Liver (tissue), 9 donors: Measurements from ENCODE around the gene ERBB4. TPM values are rescaled to one million over a fixed set of nuclear protein-coding genes. Genes with fewer than 3 reads are reported as not detected.

Source experiments
- DNase-seq: peaks from one replicate; pipeline ENCODE4 v3.0.0-alpha.2; 2017; ENCODE audit warnings: low spot score
- H3K27ac ChIP-seq, 2 donors: one replicate each; pipeline ENCODE4 v1.7.0; 2013; ENCODE audit warnings: inconsistent platforms in 2 of 2, low read length in 2 of 2, control low read depth in 1 of 2, low read depth in 1 of 2, mild to moderate bottlenecking in 1 of 2
- H3K27me3 ChIP-seq, 4 donors: one replicate each; pipeline versions ENCODE4 v1.6.1 to v1.7.0; 2013; ENCODE audit warnings: low read length in 3 of 4, inconsistent platforms in 1 of 4, mild to moderate bottlenecking in 1 of 4, moderate library complexity in 1 of 4; ENCODE audit not compliant: control insufficient read depth in 4 of 4, insufficient read depth in 4 of 4
- H3K36me3 ChIP-seq, 4 donors: one replicate each; pipeline versions ENCODE4 v1.6.1 to v1.7.0; 2013; ENCODE audit warnings: low read length in 3 of 4, mild to moderate bottlenecking in 3 of 4, low read depth in 1 of 4, moderate library complexity in 1 of 4; ENCODE audit not compliant: control insufficient read depth in 4 of 4, insufficient read depth in 3 of 4
- H3K4me1 ChIP-seq, 4 donors: one replicate each; pipeline versions ENCODE4 v1.6.1 to v1.7.0; 2013; ENCODE audit warnings: low read length in 3 of 4, mild to moderate bottlenecking in 3 of 4, moderate library complexity in 1 of 4; ENCODE audit not compliant: control insufficient read depth in 4 of 4, insufficient read depth in 4 of 4
- H3K4me3 ChIP-seq, 3 donors: one replicate each; pipeline versions ENCODE4 v1.6.1 to v1.7.0; 2013; ENCODE audit warnings: low read length in 3 of 3, control low read depth in 1 of 3, low read depth in 1 of 3, mild to moderate bottlenecking in 1 of 3
- H3K9ac ChIP-seq, 2 donors: one replicate each; pipeline ENCODE4 v1.7.0; 2013; ENCODE audit warnings: low read length in 2 of 2, mild to moderate bottlenecking in 2 of 2, moderate library complexity in 2 of 2, control low read depth in 1 of 2, low read depth in 1 of 2
- H3K9me3 ChIP-seq, 4 donors: one replicate each; pipeline versions ENCODE4 v1.6.1 to v1.7.0; 2013; ENCODE audit warnings: low read length in 3 of 4; ENCODE audit not compliant: control insufficient read depth in 4 of 4
- EGR1 ChIP-seq, 2 donors: IDR thresholded peaks; 2 replicates each; pipeline ENCODE4 v1.6.1; 2016 to 2018; ENCODE audit warnings: antibody characterized with exemption in 2 of 2, low read depth in 2 of 2
- FOXA1 ChIP-seq: IDR thresholded peaks from 2 replicates; pipeline ENCODE4 v1.6.1; 2016; ENCODE audit warnings: antibody characterized with exemption
- FOXA2 ChIP-seq: IDR thresholded peaks from 2 replicates; pipeline ENCODE4 v1.6.1; 2016; ENCODE audit warnings: antibody characterized with exemption
- GABPA ChIP-seq, 2 donors: IDR thresholded peaks in 1 of 2; conservative IDR thresholded peaks in 1 of 2; 2 replicates each; pipeline ENCODE4 v1.6.1; 2016; ENCODE audit warnings: antibody characterized with exemption in 2 of 2, mild to moderate bottlenecking in 1 of 2, moderate library complexity in 1 of 2
- HNF4A ChIP-seq, 2 donors: conservative IDR thresholded peaks; 2 replicates each; pipeline ENCODE4 v1.6.1; 2016; ENCODE audit warnings: antibody characterized with exemption in 2 of 2, mild to moderate bottlenecking in 2 of 2
- HNF4G ChIP-seq: IDR thresholded peaks from 2 replicates; pipeline ENCODE4 v1.6.1; 2016; ENCODE audit warnings: antibody characterized with exemption
- JUND ChIP-seq, 2 donors: IDR thresholded peaks; 2 replicates each; pipeline ENCODE4 v1.6.1; 2016; ENCODE audit warnings: antibody characterized with exemption in 2 of 2
- NR2F2 ChIP-seq: IDR thresholded peaks from 2 replicates; pipeline ENCODE4 v1.6.1; 2016; ENCODE audit warnings: antibody characterized with exemption
- RAD21 ChIP-seq, 2 donors: IDR thresholded peaks; 2 replicates each; pipeline ENCODE4 v1.6.1; 2016; ENCODE audit warnings: antibody characterized with exemption in 2 of 2, mild to moderate bottlenecking in 2 of 2
- RXRA ChIP-seq, 2 donors: IDR thresholded peaks; 2 replicates each; pipeline ENCODE4 v1.6.1; 2017 to 2018; ENCODE audit warnings: antibody characterized with exemption in 2 of 2, mild to moderate bottlenecking in 1 of 2
- SP1 ChIP-seq: IDR thresholded peaks from 2 replicates; pipeline ENCODE4 v1.6.1; 2018; ENCODE audit warnings: antibody characterized with exemption, mild to moderate bottlenecking
- TAF1 ChIP-seq: conservative IDR thresholded peaks from 2 replicates; pipeline ENCODE4 v1.6.1; 2016; ENCODE audit warnings: antibody characterized with exemption, mild to moderate bottlenecking
- YY1 ChIP-seq: IDR thresholded peaks from 2 replicates; pipeline ENCODE4 v1.6.1; 2016; ENCODE audit warnings: antibody characterized with exemption, mild to moderate bottlenecking
- WGBS: extraction: QIAGEN DNeasy Blood & Tissue Kit; methylation state at CpG from one replicate; pipeline ENCODE4 v1.1.7; 2013; 5-methylcytosine and 5-hydroxymethylcytosine counted together
- polyA plus RNA-seq, 2 donors: library from polyadenylated mRNA; stranded (reverse) in 1 of 2; unstranded in 1 of 2; fragments of 200-250 nt in 1 of 2; fragments of >200 nt in 1 of 2; fragmentation: Nextera tagmentation in 1 of 2; extraction: Ambion mirVana in 1 of 2; gene quantifications; one replicate each; pipeline versions ENCODE4 v1.2.1 to v1.2.3, GENCODE V29; 2013 to 2015
- total RNA-seq, 2 donors: library from RNA; depleted of rRNA; stranded (reverse); fragments of >200 nt; gene quantifications; one replicate each; pipeline ENCODE4 v1.2.3, GENCODE V29; 2014
- TF ChIP-seq, protein P1 (sequence below): fragments of 150-350 bp; IDR thresholded peaks from 2 replicates; pipeline ENCODE4 v1.5.1; 2017; ENCODE audit warnings: improper control_type of control experiment, low read depth, low read length; ENCODE audit not compliant: missing input control
- TF ChIP-seq, protein P2 (sequence below): IDR thresholded peaks from 2 replicates; pipeline ENCODE4 v1.6.1; 2016; ENCODE audit warnings: antibody characterized with exemption
- TF ChIP-seq, protein P3 (sequence below): IDR thresholded peaks from 2 replicates; pipeline ENCODE4 v1.6.1; 2016; ENCODE audit warnings: antibody characterized with exemption
- TF ChIP-seq, protein P4 (sequence below): IDR thresholded peaks from 2 replicates; pipeline ENCODE4 v1.6.1; 2016; ENCODE audit warnings: antibody characterized with exemption
- TF ChIP-seq, protein P5 (sequence below): IDR thresholded peaks from 2 replicates; pipeline ENCODE4 v1.6.1; 2016; ENCODE audit warnings: antibody characterized with exemption, mild to moderate bottlenecking
- donor health status: healthy.
- donor health status: healthy.
- donor health status: healthy.
- donor health status: healthy.
- donor health status: healthy.

ERBB4 gene
- total and polyA plus RNA-seq, 4 donors: 0.03 to 0.42 TPM; not detected in 2

DNA sequence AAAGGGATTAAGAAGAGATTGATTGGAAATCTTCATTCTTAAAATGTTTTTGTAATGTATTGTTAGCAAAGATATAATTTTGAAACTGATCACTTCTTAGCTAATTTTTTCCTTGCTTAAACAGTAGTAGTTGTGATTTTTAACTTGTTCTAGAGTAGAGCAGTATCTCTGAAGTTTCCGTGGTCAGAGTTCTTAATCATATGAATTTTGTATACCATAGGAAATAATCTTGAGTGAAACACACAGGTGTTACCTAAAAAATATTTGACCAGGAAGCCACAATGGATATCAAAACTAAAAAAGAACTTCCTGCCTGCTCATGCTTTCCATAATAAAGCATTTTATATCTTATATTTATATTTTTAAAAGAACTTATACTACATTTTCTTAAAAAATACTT, 907.1 kb downstream of the ERBB4 start:
- no peak overlapping the region for H3K4me3 ChIP-seq
- TF ChIP-seq JUND (IDR thresholded peaks at IDR 0.05) (no peak), EGR1 (IDR thresholded peaks at IDR 0.05; ENCODE audit: low read depth in 2 of 2) (no peak), NR2F2 (no peak), RXRA (IDR thresholded peaks at IDR 0.05) (no peak), GABPA (IDR thresholded peaks at IDR 0.05 in 1 of 2, conservative IDR thresholded peaks at IDR 0.05 in 1 of 2) (no peak), HNF4G (no peak), FOXA2 (no peak), RAD21 (IDR thresholded peaks at IDR 0.05) (no peak), HNF4A (conservative IDR thresholded peaks at IDR 0.05) (no peak), FOXA1 (no peak), TAF1 (no peak), SP1 (no peak), YY1 (no peak)
- TF ChIP-seq, protein P1, sequence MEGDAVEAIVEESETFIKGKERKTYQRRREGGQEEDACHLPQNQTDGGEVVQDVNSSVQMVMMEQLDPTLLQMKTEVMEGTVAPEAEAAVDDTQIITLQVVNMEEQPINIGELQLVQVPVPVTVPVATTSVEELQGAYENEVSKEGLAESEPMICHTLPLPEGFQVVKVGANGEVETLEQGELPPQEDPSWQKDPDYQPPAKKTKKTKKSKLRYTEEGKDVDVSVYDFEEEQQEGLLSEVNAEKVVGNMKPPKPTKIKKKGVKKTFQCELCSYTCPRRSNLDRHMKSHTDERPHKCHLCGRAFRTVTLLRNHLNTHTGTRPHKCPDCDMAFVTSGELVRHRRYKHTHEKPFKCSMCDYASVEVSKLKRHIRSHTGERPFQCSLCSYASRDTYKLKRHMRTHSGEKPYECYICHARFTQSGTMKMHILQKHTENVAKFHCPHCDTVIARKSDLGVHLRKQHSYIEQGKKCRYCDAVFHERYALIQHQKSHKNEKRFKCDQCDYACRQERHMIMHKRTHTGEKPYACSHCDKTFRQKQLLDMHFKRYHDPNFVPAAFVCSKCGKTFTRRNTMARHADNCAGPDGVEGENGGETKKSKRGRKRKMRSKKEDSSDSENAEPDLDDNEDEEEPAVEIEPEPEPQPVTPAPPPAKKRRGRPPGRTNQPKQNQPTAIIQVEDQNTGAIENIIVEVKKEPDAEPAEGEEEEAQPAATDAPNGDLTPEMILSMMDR: no peak
- TF ChIP-seq, protein P2, sequence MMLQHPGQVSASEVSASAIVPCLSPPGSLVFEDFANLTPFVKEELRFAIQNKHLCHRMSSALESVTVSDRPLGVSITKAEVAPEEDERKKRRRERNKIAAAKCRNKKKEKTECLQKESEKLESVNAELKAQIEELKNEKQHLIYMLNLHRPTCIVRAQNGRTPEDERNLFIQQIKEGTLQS: no peak
- TF ChIP-seq, protein P3, sequence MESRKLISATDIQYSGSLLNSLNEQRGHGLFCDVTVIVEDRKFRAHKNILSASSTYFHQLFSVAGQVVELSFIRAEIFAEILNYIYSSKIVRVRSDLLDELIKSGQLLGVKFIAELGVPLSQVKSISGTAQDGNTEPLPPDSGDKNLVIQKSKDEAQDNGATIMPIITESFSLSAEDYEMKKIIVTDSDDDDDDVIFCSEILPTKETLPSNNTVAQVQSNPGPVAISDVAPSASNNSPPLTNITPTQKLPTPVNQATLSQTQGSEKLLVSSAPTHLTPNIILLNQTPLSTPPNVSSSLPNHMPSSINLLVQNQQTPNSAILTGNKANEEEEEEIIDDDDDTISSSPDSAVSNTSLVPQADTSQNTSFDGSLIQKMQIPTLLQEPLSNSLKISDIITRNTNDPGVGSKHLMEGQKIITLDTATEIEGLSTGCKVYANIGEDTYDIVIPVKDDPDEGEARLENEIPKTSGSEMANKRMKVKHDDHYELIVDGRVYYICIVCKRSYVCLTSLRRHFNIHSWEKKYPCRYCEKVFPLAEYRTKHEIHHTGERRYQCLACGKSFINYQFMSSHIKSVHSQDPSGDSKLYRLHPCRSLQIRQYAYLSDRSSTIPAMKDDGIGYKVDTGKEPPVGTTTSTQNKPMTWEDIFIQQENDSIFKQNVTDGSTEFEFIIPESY: no peak
- TF ChIP-seq, protein P4, sequence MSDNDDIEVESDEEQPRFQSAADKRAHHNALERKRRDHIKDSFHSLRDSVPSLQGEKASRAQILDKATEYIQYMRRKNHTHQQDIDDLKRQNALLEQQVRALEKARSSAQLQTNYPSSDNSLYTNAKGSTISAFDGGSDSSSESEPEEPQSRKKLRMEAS: no peak
- TF ChIP-seq, protein P5, sequence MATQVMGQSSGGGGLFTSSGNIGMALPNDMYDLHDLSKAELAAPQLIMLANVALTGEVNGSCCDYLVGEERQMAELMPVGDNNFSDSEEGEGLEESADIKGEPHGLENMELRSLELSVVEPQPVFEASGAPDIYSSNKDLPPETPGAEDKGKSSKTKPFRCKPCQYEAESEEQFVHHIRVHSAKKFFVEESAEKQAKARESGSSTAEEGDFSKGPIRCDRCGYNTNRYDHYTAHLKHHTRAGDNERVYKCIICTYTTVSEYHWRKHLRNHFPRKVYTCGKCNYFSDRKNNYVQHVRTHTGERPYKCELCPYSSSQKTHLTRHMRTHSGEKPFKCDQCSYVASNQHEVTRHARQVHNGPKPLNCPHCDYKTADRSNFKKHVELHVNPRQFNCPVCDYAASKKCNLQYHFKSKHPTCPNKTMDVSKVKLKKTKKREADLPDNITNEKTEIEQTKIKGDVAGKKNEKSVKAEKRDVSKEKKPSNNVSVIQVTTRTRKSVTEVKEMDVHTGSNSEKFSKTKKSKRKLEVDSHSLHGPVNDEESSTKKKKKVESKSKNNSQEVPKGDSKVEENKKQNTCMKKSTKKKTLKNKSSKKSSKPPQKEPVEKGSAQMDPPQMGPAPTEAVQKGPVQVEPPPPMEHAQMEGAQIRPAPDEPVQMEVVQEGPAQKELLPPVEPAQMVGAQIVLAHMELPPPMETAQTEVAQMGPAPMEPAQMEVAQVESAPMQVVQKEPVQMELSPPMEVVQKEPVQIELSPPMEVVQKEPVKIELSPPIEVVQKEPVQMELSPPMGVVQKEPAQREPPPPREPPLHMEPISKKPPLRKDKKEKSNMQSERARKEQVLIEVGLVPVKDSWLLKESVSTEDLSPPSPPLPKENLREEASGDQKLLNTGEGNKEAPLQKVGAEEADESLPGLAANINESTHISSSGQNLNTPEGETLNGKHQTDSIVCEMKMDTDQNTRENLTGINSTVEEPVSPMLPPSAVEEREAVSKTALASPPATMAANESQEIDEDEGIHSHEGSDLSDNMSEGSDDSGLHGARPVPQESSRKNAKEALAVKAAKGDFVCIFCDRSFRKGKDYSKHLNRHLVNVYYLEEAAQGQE: no peak

DNA sequence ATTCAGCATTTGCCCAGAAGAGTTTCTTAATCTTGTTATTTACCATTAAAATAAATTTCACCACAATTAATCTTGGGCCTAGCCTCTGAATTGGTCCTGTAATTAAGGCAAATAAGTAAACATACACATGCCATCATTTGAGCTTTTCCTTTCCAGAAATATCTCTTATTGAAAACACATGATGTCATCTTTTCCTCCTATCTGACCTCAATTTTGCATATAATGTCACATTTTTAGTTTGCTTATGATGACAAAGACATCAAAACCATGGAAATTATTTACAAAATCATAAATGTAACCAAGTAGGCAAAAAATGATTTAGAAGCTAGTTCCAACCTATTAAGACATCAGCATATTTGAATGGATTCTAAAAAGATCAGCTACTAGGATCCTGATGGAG, 915.5 kb downstream of the ERBB4 start:
- no peak for DNase-seq
- no peak overlapping the region for H3K27ac ChIP-seq
- H3K9ac ChIP-seq: no peak overlapping the region
- no peak overlapping the region for H3K4me3 ChIP-seq
- H3K9me3 ChIP-seq: no peaks in the 10 kb centered on the region
- no peaks in the 10 kb centered on the region for H3K36me3 ChIP-seq
- no peaks in the 10 kb centered on the region for H3K27me3 ChIP-seq
- H3K4me1 ChIP-seq: no peaks in the 10 kb centered on the region
- TF ChIP-seq RXRA (IDR thresholded peaks at IDR 0.05) (no peak), HNF4G (no peak), JUND (IDR thresholded peaks at IDR 0.05) (no peak), HNF4A (conservative IDR thresholded peaks at IDR 0.05) (no peak), YY1 (no peak), SP1 (no peak), FOXA1 (no peak)
- TF ChIP-seq, protein P1: no peak
- TF ChIP-seq, protein P5: no peak
- TF ChIP-seq, protein P4: no peak

More for the DNA sequence above, 907.1 kb downstream of the ERBB4 start:
- no peaks in the 10 kb centered on the region for H3K9me3 ChIP-seq
- no peak overlapping the region for H3K27ac ChIP-seq
- WGBS: 70% methylated on average over 1 of the region's 1 CpG
- no peaks in the 10 kb centered on the region for H3K4me1 ChIP-seq
- H3K27me3 ChIP-seq: no peaks in the 10 kb centered on the region
- H3K36me3 ChIP-seq: no peaks in the 10 kb centered on the region
- no peak overlapping the region for H3K9ac ChIP-seq
- no peak for DNase-seq
